Islet precursor cell (in vitro differentiated cells): ENCODE results near the gene AGO3.
"Not testable (repeated sequence)": the region's sequence is repeated elsewhere in the genome, so short reads cannot be mapped to it uniquely, and the experiment has no call there.

Source experiments
- DNase-seq: peaks from one replicate; pipeline ENCODE4 v3.0.0-alpha.2; 2018

The AGO3 gene

DNA sequence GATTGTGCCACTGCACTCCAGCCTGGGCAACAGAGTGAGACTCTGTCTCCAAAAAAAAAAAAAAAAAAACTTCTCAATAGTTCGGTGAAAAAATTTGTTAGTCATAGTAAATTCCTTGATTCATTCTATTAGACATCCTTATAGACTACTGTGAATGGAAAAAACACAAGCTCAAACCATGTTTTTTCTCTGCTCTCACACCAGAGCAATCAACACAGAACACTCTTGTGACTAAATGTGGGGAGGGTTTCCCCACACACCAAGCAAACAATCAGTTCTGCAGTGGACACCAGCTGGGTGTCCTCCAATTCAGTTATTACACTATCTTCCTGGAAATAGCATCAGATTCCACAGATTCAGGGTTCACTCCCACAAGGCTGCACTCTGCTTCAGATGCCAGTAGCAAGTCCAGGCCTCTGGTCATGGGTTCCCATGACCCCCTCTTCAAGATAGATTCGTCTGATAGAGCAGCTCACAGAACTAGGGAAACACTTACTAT is 83.9 kb downstream of the AGO3 start:
- no peak for DNase-seq

DNA sequence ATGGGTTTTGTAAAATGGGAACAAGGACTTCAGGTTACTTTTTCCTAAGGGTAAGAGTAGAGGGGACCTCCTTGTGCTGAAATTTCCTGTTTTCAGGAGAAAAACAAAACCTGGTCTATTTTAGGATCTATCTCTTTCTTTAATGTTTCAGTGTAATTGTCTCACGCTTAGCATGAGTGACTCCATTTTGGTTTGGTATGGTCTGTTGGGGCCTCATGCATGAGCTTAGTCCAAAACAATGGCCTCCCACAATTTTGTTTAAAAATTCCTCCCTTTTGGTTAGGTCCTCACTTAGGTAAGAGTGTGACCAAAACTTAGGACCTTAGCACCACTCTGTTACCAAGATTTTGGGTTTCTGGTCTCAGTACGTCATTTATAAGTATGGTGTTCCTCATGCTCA is 85.8 kb downstream of the AGO3 start:
- DNase-seq, result no peak

DNA sequence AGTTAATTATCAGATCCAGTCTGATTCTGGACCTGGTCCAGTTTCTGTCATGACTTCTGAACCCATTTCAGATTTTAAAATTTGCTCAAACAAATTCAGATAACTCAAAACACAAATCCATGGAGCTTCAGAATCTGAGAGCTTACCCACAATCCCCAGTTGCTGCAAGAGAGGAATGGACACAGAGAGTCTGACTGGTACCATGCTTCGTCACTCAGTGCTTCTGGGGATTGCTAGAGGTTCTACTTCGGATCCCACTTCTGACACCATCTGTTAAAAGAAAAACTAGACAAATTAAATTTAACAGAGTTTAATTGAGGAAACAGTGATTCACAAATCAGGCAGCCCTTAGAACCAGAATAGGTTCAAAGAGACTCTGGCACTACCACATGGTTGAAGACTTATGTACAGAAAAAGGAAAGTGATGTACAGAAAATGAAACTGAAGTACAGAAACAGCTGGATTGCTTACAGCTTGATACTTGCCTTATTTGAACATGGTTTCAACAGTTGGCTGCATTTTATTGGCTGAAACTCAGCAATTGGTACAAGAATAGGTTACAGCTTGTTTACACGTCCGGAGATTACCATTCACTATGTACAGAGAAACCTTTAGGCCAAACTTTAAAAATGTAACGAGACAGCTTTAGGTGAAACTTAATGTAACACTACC is 92.3 kb downstream of the AGO3 start:
- no peak for DNase-seq

DNA sequence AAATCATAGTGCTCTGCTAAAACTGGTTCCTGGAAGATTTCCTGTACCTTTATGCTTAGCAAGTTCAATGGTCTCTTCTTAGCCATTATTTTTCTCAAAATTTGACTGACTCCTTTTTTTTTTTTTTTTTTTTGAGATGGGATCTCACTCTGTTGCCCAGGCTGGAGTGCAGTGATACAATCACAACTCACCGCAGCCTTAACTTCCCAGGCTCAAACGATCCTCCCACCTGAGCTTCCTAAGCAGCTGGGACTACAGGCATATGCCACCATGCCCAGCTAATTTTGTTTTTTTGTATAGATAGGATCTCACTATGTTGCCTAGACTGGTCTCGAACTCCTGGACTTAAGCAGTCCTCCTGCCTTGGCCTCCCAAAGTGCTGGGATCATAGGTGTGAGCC is 93.1 kb downstream of the AGO3 start:
- not testable (repeated sequence) for DNase-seq

DNA sequence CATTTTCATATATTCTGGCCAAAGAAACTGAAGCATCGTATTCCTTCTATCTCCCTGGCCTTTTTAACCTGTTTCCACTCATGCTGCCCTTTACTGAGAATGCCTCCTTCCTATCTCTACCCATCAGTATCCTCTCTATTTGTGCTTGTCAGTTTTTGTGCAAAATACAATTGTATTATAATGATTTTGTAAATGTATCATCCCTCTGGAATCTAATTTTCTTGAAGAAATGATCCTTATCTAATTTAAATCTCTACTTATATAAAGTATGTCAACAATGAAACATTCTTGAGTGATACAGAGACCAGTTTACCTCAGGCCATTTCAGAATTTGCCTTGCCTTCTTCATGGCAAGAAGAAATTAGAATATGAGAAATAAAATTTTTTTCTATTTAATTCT is 93.9 kb downstream of the AGO3 start:
- DNase-seq, result no peak

DNA sequence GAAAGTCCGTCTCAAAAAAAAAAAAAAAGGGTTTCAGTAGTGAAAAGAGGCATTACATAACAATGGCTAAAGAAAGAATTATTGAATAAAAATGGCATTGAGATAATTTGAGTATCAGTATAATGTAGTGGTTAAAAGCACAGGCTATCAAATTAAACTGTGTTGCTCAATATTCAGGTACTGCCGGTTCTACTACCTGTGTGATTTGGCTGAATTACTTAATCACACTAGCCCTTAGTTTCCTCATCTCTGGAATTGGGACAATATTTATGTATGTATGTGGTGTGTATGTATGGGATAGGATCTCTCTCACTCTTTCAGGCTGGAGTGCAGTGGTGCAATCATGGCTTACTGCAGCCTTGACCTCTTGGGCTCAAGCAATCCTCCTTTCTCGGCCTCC is 96.9 kb downstream of the AGO3 start:
- no peak for DNase-seq

DNA sequence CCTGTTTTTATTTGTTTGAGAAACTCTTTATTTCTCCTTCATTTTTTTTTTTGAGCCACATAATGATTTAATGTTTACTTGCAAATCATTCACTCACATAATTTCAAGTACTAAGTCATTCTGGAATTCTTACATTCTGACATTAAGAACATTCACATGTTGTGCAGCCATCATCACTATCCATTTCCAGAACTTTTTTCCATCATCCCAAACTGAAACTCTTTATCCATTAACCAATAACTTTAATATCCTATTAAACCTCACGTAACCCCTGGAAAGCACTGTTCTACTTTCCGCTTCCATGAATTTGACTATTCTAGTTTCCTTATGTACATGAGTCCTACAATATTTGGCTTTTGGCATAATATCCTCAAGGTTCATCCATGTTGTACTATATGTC is 100.5 kb downstream of the AGO3 start:
- DNase-seq, result no peak

DNA sequence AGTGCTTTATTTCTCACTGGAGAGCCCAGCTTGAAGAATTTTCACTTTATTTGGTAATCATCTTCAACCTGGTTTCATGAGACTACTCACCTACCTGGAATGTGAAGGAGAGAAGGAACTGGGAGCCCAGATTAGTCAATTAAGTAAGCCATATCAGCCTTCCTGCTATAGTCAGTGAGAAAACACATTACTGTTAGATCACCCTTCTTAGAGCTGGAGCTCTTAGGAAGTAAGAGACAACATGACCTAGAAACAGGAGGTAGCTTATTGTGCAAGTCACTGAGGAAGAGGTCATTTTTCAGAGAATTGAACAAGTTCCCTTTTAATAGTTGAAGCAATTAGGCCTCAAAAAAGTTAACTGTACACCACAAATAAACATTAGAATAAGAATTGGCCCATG is 103.8 kb downstream of the AGO3 start:
- no peak for DNase-seq

DNA sequence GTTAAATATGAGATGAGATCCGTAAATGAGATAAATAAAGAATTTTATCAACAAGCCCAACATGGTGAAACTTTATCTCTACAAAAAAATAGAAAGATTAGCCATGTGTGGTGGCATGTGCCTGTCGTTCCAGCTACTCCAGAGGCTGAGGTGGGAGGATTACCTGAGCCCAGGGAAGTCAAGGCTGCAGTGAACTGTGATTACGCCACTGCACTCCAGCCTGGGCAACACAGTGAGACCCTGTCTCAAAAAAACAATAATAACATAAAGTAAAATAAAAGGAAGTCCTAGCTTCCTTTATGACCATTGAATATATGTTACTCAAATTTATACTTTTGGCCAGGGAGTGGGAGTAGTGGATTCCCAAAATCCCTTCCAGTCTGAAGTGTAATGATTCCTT is 104.2 kb downstream of the AGO3 start:
- DNase-seq, result no peak

DNA sequence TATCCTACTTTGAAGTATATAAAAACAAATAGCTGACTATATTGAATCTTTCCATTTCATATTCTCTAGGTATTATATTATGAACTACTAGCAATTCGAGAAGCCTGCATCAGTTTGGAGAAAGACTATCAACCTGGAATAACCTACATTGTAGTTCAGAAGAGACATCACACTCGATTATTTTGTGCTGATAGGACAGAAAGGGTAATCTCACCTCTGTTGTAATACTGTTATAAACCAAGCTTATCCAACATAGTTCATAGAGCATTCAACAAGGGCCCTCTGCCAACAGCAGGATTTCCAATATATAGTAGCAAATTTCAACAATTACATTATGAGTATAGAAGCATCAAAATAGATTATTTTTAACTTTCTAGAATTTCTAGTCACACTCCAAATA is 109.3 kb downstream of the AGO3 start:
- DNase-seq, result no peak

DNA sequence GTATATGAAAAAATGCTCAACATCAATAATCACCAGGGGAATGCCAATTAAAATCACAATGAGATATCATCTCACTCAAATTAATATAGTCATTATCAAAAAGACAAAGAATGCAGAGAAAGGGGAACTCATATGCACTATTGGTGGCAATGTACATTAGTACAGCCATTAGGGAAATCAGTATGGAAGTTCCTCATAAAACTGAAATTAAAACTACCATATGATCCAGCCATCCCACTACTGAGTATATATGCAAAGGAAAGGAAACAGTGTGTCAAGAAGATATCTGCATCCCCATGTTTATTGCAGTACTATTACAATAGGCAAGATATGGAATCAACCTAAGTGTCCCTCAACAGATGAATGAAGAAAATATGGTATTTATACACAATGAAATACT is 120.9 kb downstream of the AGO3 start:
- no peak for DNase-seq

DNA sequence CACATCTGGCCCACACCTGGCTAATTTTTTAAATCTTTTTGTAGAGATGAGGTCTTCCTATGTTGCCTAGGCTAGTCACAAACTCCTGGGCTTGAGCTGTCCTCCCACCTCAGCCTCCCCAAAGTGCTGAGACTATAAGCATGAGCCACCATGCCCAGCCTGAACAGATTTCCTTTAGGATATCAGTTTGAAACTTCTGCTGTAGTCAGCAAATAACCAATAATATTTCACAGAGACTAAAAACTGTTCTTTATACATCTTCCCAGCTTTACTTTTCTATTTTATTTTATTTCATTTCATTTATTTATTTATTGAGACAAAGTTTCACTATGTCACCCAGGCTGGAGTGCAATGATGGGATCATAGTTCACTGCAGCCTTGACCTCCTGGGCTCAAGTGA is 123.1 kb downstream of the AGO3 start:
- DNase-seq, result no peak

DNA sequence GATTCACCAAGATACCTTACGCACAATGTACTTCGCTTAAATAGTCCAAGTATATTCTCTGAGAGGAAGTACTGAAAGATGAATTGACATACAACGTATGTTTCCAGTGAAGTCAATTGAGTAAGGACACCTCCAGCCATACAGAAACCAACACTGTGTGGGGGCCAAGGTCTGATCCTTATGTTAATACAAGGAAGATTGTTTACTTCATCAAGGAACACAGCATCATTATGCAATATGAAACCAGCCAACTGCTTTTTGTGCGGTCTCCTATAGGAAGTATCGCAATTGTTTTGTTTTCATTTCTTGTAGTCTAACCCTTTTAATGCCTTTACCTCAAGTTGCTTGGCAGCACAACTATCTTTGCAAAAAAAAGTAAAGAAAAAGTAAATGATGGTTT is 124.8 kb downstream of the AGO3 start:
- no peak for DNase-seq

DNA sequence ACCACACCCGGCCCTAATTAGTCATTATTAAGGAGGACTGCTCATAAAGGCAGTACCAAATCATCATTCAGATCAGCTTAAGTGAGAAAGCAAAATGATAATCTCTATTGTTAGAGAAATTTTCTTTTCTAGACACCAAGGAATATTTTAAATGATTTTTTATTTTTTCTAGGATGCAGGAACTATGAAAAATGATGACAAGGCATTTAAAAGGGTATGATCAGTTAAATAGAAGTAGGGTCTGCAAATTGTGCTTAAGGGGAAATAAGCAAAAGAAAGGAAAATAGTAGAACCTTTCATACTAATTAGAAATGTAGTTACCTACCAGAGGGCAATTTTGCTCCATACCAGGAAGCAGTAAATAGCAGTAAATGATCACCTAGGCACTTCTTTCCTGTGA is 131.4 kb downstream of the AGO3 start:
- DNase-seq, result no peak

DNA sequence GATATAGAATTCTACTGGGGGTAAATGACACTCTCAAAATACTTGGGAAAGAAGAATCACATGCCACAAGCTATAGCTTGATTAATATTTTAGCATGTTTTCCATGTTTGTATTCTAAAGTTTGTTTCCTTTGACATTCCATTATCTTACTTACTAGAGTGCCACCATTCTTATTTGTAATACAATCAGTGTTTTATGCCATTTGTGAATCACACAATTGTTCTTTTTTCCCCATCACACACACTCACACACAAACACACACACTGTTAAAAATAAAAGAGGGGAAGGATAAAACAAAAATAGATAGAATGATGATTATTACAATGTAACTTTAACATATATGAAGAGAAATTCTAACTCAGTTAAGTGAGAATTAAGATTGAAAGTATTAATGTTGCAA is 137.0 kb downstream of the AGO3 start:
- DNase-seq, result no peak

DNA sequence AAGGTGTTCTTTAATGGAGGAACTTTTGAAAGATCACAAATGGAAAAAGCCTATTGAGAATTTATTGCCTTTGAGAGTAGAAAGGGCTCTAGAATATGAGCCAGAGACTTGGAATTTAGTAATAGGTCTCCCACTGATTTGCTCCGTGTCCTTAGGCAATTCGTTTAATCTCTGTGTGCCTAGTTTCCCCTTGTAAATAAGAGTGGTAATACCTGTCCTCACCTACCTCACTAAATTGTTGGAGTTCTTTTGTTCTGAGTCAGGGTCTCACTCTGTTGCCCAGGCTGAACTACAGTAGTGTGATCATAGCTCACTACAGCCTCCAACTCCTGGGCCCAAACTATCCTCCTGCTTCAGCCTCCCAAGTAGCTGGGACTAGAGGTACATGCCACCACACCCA is 138.0 kb downstream of the AGO3 start:
- peak; percentile 81 for DNase-seq

DNA sequence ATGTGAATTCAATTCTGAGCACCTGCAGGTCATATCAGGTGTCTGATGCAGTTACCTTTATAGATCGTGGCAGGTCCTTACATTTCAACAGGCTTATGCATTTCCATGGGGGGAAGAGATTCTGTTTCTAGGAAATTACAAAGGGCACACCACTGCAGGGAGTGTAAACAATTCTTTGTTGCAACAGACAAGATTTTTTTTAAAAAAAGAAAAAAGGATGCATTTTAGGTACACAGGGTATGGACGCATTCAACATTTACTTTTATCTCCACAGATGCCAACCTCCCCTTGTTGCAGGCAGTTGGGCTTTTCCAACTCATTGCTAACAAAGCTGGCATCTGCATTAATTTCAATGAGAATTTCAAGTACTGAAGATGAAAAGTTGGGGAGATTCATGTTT is 139.4 kb downstream of the AGO3 start:
- DNase-seq, result no peak

DNA sequence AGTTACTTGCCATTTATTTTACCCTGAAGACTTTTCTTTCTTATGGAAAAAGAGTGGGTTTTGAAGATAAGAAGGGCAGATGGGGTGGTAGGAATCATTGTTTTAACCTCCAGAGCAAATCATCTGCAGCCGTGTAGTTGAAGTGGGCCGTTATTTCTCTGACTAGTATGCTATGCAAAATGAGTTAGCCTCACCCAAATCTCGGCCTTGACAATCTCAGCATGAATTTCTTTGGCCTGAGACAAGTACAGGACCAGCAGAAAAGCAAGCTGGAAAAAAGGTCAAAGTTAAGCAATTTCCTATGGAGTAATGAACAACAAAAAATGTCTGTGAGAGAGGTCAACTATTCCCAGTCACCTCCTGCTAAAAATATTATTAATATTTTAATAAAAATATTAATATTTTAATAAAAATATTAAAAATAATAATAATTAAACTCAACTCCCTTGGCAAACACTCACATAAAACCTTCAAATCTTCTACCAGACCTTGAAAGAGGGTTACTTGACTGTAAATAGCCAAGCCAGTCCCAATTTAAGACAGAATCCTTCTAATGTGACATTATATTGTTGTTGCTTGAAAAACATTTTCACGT is 146.2 kb downstream of the AGO3 start:
- no peak for DNase-seq

DNA sequence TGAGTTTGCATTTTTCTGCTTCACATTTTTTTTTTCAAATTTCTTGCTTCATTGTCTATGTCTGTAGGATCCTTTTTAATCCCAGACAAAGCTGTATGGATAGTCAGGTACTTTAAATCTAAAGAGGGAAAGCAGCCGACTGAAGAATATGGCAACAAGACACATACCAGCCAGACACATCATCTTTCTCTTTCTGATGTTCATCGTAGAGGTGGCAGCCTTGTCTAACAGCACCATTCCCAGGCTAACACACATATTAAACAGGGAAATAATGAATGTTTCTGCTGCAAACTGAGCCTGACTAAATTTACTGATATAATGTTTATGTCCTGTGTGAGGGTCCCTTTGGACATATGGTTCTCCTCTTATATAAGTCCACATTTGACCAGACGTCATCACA is 149.3 kb downstream of the AGO3 start:
- no peak for DNase-seq

DNA sequence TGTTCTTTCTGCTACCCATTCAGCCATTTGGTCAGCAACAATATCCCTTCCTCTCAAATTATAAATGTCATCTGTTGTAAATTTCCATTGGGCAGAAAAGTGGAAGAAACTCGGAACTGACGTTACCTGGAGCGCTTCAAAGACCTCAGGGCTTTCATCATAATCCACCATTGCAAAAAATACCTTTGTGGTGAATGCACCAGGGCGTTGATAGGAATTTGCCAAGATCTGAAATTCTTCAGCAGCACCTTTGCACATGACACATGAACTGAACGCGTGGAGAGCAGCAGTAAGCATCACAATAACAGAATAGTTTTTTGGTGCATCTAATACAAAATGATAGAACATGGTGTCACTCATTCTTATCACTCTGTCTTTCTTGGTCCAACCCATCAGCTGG is 149.9 kb downstream of the AGO3 start:
- DNase-seq, result no peak

DNA sequence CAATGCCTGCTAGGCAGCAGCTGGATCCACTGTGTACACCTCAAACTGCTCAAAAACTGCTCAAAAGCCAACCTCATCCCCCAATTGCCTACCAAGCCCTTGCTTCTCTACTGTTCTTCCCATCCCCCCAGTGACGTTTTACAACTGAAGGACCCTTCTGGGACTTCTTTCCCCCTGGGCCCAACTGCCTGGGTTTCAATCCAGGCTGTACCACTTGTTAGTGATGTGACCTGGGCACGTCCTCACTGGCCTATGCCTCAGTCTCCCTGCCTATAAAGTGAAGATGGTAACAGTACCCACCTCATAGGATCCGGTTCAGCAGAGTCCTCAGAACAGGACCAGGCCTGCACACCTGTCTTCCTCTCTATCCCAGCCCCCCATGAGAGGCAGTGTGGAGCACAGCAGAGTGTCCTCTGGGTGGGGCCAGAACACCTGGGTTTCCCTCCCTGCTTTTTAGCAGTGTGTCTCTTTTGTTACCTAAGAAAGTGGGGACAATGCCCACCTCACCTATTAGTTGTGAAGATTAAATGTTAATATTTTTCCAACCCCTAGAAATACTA is 151.1 kb downstream of the AGO3 start:
- DNase-seq, result no peak

DNA sequence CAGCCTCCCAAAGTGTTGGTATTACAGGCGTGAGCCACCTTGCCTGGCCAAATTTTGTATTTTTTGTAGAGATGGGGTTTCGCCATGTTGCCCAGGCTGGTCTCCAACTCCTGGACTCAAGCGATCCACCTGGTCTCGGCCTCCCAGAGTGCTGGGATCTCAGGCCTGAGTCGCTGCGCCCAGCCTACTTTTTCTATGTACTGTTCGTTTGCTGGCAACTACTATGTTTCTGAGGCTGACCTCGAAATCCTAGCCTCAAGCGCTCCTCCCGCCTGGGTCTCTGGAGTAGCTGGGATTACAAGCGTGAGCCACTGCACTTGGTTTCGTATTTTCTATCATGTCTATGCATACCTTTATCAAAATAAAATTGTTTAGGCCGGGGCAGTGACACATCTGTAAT is 152.3 kb downstream of the AGO3 start:
- DNase-seq, result no peak

DNA sequence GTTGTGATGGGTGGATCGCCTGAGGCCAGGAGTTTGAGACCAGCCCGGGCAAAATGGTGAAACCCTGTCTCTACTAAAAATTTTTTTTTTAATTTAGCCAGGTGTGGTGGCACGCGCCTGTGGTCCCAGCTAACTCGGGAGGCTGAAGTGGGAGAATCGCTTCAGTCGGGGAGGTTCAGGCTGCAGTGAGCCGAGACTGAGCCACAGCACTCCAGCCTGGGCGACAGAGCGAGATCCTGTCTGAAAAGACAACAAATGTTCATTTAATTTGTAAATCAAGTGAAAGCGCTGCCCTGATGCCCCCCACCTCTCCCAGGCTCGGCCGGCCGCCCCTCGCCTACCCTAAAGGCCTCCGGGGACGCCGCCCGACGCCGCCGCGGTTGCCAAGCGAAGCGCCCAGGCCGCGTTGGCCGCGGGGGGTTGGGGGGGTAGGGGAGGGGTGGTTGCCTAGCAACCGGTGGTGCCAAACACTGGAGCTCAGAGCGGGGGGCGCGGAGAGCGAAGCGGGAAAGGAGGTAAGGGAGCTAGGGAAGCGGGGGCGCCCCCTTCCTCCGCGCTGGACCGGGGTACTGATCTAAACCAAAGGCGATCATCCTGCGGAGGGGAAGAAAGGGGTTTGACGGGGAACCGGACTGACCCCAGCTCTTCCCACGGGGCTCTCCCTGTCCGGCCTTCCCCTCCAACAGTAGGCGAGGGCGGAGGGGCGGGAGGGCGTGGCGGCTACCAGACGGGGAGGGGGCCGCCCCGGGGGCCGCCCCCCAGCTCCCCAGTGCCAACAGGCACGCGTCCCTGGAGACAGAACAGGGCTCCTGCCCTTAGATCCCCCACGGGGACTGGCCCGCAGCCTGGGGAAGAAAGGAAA is 153.0 kb downstream of the AGO3 start, which contains the start of gene TEKT2:
Gene TEKT2 (plus strand): TSS at position 460 of the 862 bp plus-strand sequence. CDS start 828 bp downstream, outside the sequence.
- DNase-seq, result peak; percentile 84
